HepG2 (cell line): Measurements from ENCODE around the gene PSMD3. TPM values are rescaled to one million over a fixed set of nuclear protein-coding genes. Genes with fewer than 3 reads are reported as not detected.

ENCODE experiments used
- CAMTA2 ChIP-seq: sonication (generic); formaldehyde crosslinking; IDR thresholded peaks from 2 replicates; pipeline ENCODE4 v1.4.0; 2020; ENCODE audit warnings: mild to moderate bottlenecking, missing genetic modification reagents, borderline replicate concordance
- CBX5 ChIP-seq: sonication (generic); formaldehyde crosslinking; IDR thresholded peaks from 2 replicates; pipeline ENCODE4 v1.4.0; 2020; ENCODE audit warnings: missing genetic modification reagents, borderline replicate concordance
- FOXC1 ChIP-seq: sonication (generic); formaldehyde crosslinking; IDR thresholded peaks from 2 replicates; pipeline ENCODE4 v1.8.0; 2022; ENCODE audit warnings: mild to moderate bottlenecking, missing genetic modification reagents, borderline replicate concordance
- FOXK1 ChIP-seq: sonication (generic); formaldehyde crosslinking; IDR thresholded peaks from 2 replicates; pipeline ENCODE4 v1.4.0; 2020; ENCODE audit warnings: low read depth, missing genetic modification reagents, borderline replicate concordance
- GLI4 ChIP-seq: sonication (generic); formaldehyde crosslinking; IDR thresholded peaks from 2 replicates; pipeline ENCODE4 v1.5.1; 2020; ENCODE audit warnings: missing genetic modification reagents, mild to moderate bottlenecking, moderate library complexity, borderline replicate concordance
- HDAC1 ChIP-seq: sonication (generic); formaldehyde crosslinking; IDR thresholded peaks from 2 replicates; pipeline ENCODE4 v1.5.1; 2020; ENCODE audit warnings: mild to moderate bottlenecking, missing genetic modification reagents
- MED8 ChIP-seq: sonication (generic); formaldehyde crosslinking; IDR thresholded peaks from 2 replicates; pipeline ENCODE4 v1.8.1; 2023; ENCODE audit warnings: mild to moderate bottlenecking, missing genetic modification reagents; ENCODE audit not compliant: insufficient replicate concordance
- NR2F6 ChIP-seq, 2 experiments: IDR thresholded peaks; 2 replicates each; pipeline ENCODE4 v1.6.1; 2016; ENCODE audit warnings: antibody characterized with exemption in 1 of 2, mild to moderate bottlenecking in 1 of 2
- RFXAP ChIP-seq: sonication (generic); formaldehyde crosslinking; IDR thresholded peaks from 2 replicates; pipeline ENCODE4 v1.4.0; 2020; ENCODE audit warnings: missing genetic modification reagents, borderline replicate concordance
- SMARCE1 ChIP-seq: fragments of 450-650 bp; IDR thresholded peaks from 2 replicates; pipeline ENCODE4 v1.6.1; 2017; ENCODE audit warnings: borderline replicate concordance
- WIZ ChIP-seq: sonication (generic); formaldehyde crosslinking; IDR thresholded peaks from 2 replicates; pipeline ENCODE4 v1.5.1; 2020; ENCODE audit warnings: mild to moderate bottlenecking, missing genetic modification reagents
- ZNF136 ChIP-seq: sonication (generic); formaldehyde crosslinking; IDR thresholded peaks from 2 replicates; pipeline ENCODE4 v1.8.1; 2022; ENCODE audit warnings: low read depth, mild to moderate bottlenecking, moderate library complexity, missing genetic modification reagents
- ZNF367 ChIP-seq: sonication (generic); formaldehyde crosslinking; IDR thresholded peaks from 2 replicates; pipeline ENCODE4 v1.4.0; 2020; ENCODE audit warnings: missing genetic modification reagents, borderline replicate concordance
- polyA plus RNA-seq, 8 experiments: library from polyadenylated mRNA; depleted of rRNA in 3 of 8; stranded (reverse) in 7 of 8; unstranded in 1 of 8; fragments of >200 nt; fragmentation: Illumina TruSeq in 4 of 8; extraction: Trizol in 4 of 8; gene quantifications; 2 replicates each; pipeline versions ENCODE4 v1.2.1 to v1.2.3, GENCODE V29; 2011 to 2016; ENCODE audit warnings: low read depth in 4 of 8, missing spikeins in 1 of 8, mixed read lengths in 1 of 8; ENCODE audit not compliant: insufficient read depth in 1 of 8
- total RNA-seq, 5 experiments: library from RNA; depleted of rRNA; stranded (reverse); fragments of >200 nt; fragmentation: Illumina TruSeq; extraction: Trizol; gene quantifications; 2 replicates each; pipeline ENCODE4 v1.2.3, GENCODE V29; 2016; ENCODE audit warnings: low read depth in 1 of 5
- TF ChIP-seq, protein P1 (sequence below): IDR thresholded peaks from 2 replicates; pipeline ENCODE4 v1.6.1; 2016; ENCODE audit warnings: missing compliant biosample characterization, missing genetic modification reagents, borderline replicate concordance
- TF ChIP-seq, protein P2 (sequence below): sonication (generic); formaldehyde crosslinking; IDR thresholded peaks from 2 replicates; pipeline ENCODE4 v1.4.0; 2020; ENCODE audit warnings: low read depth, missing genetic modification reagents
- TF ChIP-seq, protein P3 (sequence below): sonication (generic); formaldehyde crosslinking; IDR thresholded peaks from 2 replicates; pipeline ENCODE4 v1.4.0; 2020; ENCODE audit warnings: missing genetic modification reagents
- TF ChIP-seq, protein P4 (sequence below): fragments of 450-650 bp; IDR thresholded peaks from 2 replicates; pipeline ENCODE4 v1.6.1; 2017
- TF ChIP-seq, protein P5 (sequence below): sonication (generic); formaldehyde crosslinking; IDR thresholded peaks from 2 replicates; pipeline ENCODE4 v1.4.0; 2020; ENCODE audit warnings: mild to moderate bottlenecking, missing genetic modification reagents

PSMD3 gene
- total and polyA plus RNA-seq, 2 of the 13 experiments (the other 11 are each of a cell fraction or from before 2014, with no cell fraction given), result 97.4 to 146 TPM

DNA sequence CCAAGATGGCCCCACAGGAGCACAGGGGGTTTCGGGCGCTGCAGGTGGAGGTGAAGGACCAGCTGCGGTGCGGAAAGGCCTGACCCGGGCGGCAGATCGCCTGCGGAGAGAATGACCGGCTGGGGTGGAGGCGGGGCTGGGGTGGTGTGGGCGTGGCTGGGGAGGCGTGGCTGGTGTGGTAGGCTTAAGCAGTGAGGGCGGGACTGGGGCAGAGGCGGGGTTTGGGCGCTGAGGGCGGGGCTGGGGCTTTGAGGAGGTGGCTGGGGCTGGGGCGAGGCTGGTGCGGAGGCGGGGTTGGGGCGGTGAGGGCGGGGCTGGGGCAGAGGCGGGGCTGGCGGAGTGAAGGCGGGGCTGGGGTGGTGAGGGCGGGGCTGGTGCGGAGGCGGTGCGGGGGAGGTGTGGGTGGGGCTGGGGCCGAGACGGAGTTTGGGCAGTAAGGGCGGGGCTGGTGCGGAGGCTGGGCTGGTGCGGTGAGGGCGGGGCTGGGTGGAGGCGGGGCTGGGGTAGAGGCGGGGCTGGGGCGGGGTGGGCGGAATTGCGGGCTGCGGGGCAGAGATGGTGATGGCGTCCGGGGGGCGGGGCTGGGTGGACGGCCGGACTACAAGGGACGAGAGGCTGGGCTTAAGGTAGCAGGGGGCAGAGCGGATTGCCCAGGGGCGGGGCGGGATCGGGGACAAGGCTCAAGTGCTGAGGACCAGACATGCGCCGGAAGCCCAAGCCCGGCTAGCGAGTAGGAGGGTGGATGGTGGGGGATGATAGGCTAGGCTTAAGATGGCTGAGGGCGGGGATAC, 27.7 kb upstream of the PSMD3 start (continued):
- TF ChIP-seq, protein P1, sequence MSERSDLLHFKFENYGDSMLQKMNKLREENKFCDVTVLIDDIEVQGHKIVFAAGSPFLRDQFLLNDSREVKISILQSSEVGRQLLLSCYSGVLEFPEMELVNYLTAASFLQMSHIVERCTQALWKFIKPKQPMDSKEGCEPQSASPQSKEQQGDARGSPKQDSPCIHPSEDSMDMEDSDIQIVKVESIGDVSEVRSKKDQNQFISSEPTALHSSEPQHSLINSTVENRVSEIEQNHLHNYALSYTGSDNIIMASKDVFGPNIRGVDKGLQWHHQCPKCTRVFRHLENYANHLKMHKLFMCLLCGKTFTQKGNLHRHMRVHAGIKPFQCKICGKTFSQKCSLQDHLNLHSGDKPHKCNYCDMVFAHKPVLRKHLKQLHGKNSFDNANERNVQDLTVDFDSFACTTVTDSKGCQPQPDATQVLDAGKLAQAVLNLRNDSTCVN (CRISPR knock-in tag), result no peak
- TF ChIP-seq FOXK1 (CRISPR knock-in tag) (no peak), RFXAP (CRISPR knock-in tag) (no peak), ZNF136 (no peak), WIZ (CRISPR knock-in tag) (no peak), GLI4 (no peak), CAMTA2 (CRISPR knock-in tag) (no peak), ZNF367 (CRISPR knock-in tag) (no peak), CBX5 (no peak), HDAC1 (CRISPR knock-in tag) (no peak), SMARCE1 (no peak), NR2F6 (IDR thresholded peaks at IDR 0.05) (no peak), NR2F6 (CRISPR knock-in tag; IDR thresholded peaks at IDR 0.05) (peak; percentile 49; the same call in 1 of the 2 replicates), MED8 (no peak), FOXC1 (CRISPR knock-in tag) (0 out of 2 replicates have a peak, but pooled peaks have one; percentile 58)
- TF ChIP-seq, protein P2, sequence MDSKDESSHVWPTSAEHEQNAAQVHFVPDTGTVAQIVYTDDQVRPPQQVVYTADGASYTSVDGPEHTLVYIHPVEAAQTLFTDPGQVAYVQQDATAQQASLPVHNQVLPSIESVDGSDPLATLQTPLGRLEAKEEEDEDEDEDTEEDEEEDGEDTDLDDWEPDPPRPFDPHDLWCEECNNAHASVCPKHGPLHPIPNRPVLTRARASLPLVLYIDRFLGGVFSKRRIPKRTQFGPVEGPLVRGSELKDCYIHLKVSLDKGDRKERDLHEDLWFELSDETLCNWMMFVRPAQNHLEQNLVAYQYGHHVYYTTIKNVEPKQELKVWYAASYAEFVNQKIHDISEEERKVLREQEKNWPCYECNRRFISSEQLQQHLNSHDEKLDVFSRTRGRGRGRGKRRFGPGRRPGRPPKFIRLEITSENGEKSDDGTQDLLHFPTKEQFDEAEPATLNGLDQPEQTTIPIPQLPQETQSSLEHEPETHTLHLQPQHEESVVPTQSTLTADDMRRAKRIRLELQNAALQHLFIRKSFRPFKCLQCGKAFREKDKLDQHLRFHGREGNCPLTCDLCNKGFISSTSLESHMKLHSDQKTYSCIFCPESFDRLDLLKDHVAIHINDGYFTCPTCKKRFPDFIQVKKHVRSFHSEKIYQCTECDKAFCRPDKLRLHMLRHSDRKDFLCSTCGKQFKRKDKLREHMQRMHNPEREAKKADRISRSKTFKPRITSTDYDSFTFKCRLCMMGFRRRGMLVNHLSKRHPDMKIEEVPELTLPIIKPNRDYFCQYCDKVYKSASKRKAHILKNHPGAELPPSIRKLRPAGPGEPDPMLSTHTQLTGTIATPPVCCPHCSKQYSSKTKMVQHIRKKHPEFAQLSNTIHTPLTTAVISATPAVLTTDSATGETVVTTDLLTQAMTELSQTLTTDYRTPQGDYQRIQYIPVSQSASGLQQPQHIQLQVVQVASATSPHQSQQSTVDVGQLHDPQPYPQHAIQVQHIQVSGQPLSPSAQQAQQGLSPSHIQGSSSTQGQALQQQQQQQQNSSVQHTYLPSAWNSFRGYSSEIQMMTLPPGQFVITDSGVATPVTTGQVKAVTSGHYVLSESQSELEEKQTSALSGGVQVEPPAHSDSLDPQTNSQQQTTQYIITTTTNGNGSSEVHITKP (CRISPR knock-in tag), result no peak
- TF ChIP-seq, protein P3, sequence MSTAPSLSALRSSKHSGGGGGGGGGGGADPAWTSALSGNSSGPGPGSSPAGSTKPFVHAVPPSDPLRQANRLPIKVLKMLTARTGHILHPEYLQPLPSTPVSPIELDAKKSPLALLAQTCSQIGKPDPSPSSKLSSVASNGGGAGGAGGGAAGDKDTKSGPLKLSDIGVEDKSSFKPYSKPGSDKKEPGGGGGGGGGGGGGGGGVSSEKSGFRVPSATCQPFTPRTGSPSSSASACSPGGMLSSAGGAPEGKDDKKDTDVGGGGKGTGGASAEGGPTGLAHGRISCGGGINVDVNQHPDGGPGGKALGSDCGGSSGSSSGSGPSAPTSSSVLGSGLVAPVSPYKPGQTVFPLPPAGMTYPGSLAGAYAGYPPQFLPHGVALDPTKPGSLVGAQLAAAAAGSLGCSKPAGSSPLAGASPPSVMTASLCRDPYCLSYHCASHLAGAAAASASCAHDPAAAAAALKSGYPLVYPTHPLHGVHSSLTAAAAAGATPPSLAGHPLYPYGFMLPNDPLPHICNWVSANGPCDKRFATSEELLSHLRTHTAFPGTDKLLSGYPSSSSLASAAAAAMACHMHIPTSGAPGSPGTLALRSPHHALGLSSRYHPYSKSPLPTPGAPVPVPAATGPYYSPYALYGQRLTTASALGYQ (CRISPR knock-in tag), result no peak
- TF ChIP-seq, protein P4, sequence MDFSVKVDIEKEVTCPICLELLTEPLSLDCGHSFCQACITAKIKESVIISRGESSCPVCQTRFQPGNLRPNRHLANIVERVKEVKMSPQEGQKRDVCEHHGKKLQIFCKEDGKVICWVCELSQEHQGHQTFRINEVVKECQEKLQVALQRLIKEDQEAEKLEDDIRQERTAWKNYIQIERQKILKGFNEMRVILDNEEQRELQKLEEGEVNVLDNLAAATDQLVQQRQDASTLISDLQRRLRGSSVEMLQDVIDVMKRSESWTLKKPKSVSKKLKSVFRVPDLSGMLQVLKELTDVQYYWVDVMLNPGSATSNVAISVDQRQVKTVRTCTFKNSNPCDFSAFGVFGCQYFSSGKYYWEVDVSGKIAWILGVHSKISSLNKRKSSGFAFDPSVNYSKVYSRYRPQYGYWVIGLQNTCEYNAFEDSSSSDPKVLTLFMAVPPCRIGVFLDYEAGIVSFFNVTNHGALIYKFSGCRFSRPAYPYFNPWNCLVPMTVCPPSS, result no peak
- TF ChIP-seq, protein P5, sequence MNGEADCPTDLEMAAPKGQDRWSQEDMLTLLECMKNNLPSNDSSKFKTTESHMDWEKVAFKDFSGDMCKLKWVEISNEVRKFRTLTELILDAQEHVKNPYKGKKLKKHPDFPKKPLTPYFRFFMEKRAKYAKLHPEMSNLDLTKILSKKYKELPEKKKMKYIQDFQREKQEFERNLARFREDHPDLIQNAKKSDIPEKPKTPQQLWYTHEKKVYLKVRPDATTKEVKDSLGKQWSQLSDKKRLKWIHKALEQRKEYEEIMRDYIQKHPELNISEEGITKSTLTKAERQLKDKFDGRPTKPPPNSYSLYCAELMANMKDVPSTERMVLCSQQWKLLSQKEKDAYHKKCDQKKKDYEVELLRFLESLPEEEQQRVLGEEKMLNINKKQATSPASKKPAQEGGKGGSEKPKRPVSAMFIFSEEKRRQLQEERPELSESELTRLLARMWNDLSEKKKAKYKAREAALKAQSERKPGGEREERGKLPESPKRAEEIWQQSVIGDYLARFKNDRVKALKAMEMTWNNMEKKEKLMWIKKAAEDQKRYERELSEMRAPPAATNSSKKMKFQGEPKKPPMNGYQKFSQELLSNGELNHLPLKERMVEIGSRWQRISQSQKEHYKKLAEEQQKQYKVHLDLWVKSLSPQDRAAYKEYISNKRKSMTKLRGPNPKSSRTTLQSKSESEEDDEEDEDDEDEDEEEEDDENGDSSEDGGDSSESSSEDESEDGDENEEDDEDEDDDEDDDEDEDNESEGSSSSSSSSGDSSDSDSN (CRISPR knock-in tag), result peak; percentile 32; the same call in 1 of the 2 replicates
